Activated T-cell treated with anti-CD3 and anti-CD28 coated beads for 1 hour (primary cell): Measurements from ENCODE around the gene MEN1.
A peak's percentile ranks its signal among the peaks of the same experiment; 100 is the strongest.
"Not testable (repeated sequence)": the region's sequence is repeated elsewhere in the genome, so short reads cannot be mapped to it uniquely, and the experiment has no call there.

Experiments
- DNase-seq: peaks from one replicate; pipeline ENCODE4 v3.0.0-alpha.2; 2020; ENCODE audit warnings: low read depth

MEN1 gene

GRCh38 chr11:64832467-64833197 is 22.3 kb upstream of the MEN1 start:
- no peak for DNase-seq

GRCh38 chr11:64831411-64831891 is 21.1 kb upstream of the MEN1 start:
- no peak for DNase-seq

- no peak for DNase-seq
These were observed 19.3 kb upstream of the MEN1 start for GRCh38 chr11:64829536-64830251.

- DNase-seq: no peak
These were observed 17.1 kb upstream of the MEN1 start for GRCh38 chr11:64827451-64827839.

- DNase-seq: no peak
These were observed 16.5 kb upstream of the MEN1 start for GRCh38 chr11:64826578-64827450.

GRCh38 chr11:64826062-64826461 is 15.7 kb upstream of the MEN1 start:
- no peak for DNase-seq

GRCh38 chr11:64823568-64824119 is 13.3 kb upstream of the MEN1 start:
- DNase-seq: no peak

GRCh38 chr11:64817476-64817875 is 7.1 kb upstream of the MEN1 start:
- DNase-seq: no peak

GRCh38 chr11:64815433-64815832 is 5.1 kb upstream of the MEN1 start:
- not testable (repeated sequence) for DNase-seq

- no peak for DNase-seq
These were observed 4.4 kb upstream of the MEN1 start for GRCh38 chr11:64814712-64815187.

GRCh38 chr11:64813826-64814225 is 3.5 kb upstream of the MEN1 start:
- DNase-seq: no peak

GRCh38 chr11:64810891-64811272 is 531 bp upstream of the MEN1 start:
- DNase-seq: peak; percentile 22

- no peak for DNase-seq
These were observed 540 bp downstream of the MEN1 start for GRCh38 chr11:64809781-64810241.

- no peak for DNase-seq
These were observed 4.9 kb downstream of the MEN1 start for GRCh38 chr11:64805481-64805880.

GRCh38 chr11:64804346-64805210 is 5.8 kb downstream of the MEN1 start:
- DNase-seq: no peak

- DNase-seq: no peak
These were observed 6.5 kb downstream of the MEN1 start for GRCh38 chr11:64803846-64804345.

GRCh38 chr11:64803158-64803845 is 7.0 kb downstream of the MEN1 start, which contains the start of gene MAP4K2:
MAP4K2 (minus strand) TSS chr11:64803214; CDS start chr11:64803149, 65 bp downstream.
- peak; percentile 77 for DNase-seq

- DNase-seq: peak; percentile 11
These were observed 7.8 kb downstream of the MEN1 start for GRCh38 chr11:64802370-64803157.
